HG02763 (cell line): ENCODE data around the gene CCDC106.

ENCODE experiments used
- ATAC-seq: cut with Tn5 transposase; IDR thresholded peaks from one replicate; pipeline ENCODE4 v1.9.1; 2021; ENCODE audit warnings: mild to moderate bottlenecking, moderate library complexity; ENCODE audit not compliant: unreplicated experiment

The CCDC106 gene

DNA sequence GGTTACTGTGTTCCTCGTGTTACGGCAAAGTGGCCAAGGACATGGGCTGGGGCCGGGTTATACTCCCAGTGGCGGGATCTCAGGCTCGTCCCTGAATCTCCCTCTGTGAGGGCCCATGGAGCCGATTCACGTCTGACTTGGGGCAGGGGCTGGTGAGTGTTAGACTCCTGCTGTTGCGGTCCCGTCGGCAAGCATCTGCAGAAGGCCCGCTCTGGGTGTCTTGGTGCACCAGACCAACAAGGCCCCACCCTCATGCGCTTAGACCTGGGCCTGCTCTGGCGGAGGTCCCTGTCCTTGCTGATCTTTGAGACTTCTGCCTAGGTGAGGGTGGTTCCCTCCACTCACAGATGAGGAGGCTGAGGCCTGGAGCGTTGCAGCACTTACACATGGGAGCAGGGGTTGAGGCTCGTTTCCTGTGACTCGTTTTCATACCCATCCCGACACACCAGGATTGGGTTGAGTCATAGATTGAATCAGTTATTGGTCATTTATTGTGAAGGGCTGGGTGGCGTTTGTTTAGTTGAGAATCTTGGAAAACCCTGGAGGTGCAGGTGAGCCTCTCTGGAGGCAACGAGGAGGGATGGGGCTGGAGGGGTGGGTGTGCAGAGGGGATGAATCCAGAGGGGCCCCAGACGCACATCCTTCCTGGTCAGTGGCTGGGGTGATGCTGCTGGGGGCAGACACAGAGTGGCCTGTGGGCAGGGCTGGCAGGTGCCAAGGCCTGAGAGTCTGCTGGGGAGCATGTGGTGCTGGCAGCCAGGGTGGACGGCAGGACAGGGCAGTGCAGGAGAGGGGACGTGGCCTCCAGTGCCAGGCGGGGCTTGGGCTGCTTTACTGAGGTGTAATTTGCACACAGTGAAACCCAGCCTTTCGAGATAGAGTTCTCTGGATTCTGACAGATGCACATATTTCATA is 31.6 kb downstream of the CCDC106 start:
- no peak for ATAC-seq

DNA sequence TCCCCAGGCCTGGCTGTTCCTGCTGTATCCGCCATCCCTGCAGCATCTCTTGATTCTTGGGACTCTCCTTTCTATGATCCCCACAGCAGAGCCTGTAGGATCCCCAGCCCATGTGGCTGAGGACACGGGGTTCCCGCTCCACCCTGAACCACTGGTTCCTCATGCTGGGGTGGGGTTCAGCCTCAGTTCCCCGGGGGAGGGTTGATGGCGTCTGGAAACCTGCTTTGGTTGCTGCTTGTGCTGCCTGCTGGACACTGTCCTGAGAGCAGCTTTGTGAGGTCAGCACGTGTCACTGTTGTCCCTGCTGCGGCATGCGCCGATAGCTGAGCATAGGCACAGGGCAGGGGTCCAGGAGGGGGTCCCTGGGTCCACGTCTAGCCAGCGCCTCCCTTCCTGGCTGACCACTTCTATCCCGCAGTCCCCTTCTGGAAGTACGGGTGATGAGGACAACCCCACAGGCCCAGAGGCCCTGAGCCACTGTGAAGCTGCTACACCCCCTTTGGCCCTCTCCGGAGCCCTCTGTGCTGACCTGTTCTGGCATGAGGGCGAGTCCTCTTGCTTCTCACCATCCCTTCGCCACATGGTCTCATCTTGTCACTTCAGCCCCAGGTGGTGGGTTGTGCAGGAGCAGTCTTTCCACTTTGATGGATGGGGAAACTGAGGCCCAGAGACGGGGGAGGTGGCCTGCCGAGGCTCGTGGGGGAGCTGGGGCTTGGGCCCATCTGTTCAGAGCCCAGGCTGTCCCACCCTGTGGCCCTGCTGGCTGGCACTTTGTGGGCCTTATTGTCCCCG is 32.5 kb downstream of the CCDC106 start:
- no peak for ATAC-seq

- ATAC-seq: no peak
These were observed 33.4 kb downstream of the CCDC106 start for GRCh38 chr19:55681131-55682092.

DNA sequence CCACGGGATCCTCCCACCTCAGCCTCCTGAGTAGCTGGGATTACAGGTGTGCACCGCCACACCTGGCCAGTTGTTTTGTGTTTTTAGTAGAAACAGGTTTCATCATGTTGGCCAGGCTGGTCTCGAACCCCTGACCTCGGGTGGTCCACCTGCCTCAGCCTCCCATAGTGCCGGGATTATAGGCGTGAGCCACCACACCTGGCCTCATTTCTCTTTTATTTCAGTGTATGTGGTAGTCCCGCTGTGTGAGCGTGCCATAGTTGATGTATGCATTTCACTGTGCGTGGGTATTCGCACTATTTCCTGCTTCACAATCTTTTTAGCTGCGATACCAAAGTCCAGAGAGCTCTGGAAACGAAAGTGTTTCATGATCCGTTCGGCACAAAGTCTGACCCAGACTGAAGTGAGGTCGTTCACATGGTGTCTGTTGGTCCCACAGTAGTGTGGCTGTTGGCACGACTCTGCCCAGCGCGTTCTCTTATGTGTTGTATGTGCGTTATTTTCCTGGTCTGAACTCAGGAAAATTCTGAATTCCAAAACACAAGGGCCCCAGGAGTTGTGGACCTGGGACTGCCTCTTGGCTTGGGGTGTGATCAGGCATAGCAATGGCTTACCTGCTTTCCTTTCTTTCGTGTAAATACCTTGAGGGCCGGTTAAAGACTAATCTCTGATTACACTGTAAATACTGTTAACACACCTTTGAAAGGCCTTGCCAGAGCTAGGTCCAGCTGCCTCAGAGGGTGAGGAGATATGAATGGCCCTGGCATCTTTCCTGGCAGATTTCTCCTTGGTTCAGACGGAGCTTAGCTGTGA is 35.6 kb downstream of the CCDC106 start:
- no peak for ATAC-seq

DNA sequence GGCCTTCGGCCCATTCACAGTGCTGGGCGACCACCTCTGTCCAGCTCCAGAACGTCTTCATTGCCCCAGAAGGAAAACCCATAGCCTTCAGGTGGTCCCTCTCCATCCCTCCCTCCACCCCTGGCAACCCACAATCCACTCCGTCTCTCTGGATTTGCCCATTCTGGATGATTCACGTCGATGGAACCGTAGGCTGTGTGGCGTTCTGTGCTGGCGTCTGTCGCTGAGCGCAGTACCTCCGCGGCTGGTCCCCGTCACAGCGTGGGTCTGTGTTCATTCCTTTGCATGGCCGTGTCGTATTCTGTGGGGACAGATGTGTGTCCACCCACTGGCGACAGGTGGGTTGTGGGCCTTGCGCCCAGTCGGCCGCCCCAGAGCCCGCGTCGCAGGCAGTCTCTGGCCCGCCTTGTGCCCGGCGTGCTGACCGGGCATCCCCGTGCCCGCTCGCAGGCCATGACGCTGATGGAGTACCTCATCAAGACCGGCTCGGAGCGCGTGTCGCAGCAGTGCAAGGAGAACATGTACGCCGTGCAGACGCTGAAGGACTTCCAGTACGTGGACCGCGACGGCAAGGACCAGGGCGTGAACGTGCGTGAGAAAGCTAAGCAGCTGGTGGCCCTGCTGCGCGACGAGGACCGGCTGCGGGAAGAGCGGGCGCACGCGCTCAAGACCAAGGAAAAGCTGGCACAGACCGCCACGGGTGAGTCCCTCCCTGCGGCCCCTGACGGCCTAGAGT is 37.1 kb downstream of the CCDC106 start:
- ATAC-seq: no peak

DNA sequence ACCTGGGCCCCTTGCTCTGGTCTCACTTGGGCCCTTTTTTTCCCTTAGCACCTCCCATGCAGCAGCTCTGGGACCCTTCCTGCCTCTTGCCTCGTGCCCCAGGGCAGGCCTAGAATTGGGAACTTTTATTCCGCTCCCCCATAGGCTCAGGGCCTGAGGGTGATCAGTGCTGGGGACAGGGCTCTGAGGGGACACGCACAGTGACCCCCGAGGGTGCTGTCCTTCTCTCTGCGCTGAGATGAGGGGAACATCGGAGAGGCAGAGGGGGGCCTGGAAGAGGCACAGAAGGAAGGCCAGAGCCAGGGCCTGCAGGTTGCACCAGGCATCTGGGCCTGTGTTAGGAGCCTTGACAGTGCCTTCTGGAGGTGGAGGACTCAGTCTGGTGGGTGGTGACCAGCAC is 37.8 kb downstream of the CCDC106 start:
- no peak for ATAC-seq

- ATAC-seq: no peak
These were observed 38.5 kb downstream of the CCDC106 start for GRCh38 chr19:55686311-55687050.

- no peak for ATAC-seq
These were observed 39.5 kb downstream of the CCDC106 start for GRCh38 chr19:55687281-55688201.

DNA sequence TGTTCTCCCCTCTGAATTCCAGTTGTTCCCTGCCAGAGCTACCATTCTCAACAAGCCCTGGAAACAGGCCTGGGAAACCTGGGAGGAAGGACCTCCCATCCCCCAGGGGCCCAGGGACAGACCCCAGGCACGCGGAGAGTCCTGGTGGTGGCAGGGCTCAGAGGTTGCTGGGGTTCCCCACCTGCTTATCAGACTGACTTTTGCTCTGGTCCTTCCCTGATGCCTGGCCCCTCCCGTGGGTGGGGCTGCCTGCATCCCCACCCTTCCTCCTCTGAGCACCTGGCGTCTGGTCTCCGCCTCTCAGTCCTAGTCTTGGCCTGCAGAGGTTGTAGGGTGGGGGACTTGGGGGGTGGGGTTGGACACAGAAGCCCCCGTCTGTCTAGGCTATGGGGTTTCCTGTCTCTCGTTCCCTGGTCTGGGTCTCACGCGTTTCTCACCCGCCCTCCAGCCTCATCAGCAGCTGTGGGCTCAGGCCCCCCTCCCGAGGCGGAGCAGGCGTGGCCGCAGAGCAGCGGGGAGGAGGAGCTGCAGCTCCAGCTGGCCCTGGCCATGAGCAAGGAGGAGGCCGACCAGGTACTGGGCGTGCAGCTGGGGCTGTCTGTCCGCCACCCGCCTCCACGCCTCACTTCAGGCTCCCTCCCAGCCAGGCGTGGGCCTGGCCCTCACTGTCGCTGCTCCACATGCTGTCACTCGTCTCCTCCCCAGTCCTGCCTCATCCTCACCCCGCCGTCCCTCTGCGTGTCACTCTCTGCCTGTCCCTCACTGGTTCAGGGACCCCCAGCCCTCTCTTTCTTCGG is 40.6 kb downstream of the CCDC106 start:
- no peak for ATAC-seq

GRCh38 chr19:55689411-55690108 is 41.5 kb downstream of the CCDC106 start:
- ATAC-seq: no peak

- no peak for ATAC-seq
These were observed 42.2 kb downstream of the CCDC106 start for GRCh38 chr19:55690109-55690768.

DNA sequence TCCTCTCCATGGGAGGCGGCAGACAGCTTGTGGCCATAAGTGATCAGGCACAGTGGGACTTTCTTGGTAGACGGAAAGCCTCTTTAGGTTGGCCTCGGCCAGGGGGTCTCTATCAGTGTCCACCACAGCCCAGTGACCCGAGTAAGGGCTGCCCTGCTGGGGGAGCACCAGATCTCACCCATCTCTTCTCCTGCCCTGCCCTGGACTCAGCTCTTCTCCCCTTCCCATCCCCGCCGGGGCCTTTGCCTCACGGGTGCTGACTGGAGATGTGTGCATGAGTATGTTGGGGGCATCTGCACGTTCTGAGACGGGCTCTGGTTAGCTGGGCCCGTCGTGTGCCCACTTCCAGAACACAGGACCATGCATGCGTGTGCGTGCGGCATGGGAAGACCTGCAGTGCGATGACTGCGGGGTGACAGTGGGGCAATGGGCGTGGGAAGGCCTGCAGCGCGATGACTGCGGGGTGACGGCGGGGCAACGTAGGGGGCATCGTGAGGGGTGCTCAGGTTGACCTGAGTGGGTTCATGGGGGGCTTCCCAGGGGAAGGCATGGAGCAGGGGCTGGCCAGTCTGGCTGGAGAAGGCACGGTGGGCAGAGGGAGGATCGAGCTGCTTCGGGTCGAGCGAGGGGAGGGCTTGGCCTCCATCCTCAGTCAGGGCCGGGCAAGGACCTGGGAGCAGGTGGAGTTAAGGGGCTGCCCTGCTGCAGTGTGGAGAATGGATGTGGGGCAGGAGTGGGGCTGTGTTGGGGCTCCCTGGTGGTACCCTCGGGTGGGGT is 42.9 kb downstream of the CCDC106 start:
- no peak for ATAC-seq

GRCh38 chr19:55691561-55692481 is 43.8 kb downstream of the CCDC106 start:
- no peak for ATAC-seq

DNA sequence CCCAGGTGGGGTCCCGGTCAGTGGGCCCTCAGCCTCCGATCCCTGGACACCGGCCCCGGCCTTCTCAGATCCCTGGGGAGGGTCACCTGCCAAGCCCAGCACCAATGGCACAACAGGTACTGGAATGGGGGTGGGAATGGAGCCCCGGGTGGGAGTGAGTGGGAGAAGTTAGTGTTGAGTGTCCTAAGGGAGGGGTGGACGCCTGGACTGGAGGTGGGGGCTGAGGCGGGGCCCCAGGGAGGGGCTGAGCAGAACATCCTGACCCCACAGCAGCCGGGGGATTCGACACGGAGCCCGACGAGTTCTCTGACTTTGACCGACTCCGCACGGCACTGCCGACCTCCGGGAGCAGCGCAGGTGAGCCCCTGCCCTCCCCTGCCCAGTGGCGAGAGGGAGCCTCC is 44.7 kb downstream of the CCDC106 start:
- ATAC-seq: no peak
